ENCODE results near the gene SART3. TPM values are rescaled to one million over a fixed set of nuclear protein-coding genes. Genes with fewer than 3 reads are reported as not detected.
"Not testable (repeated sequence)": the region's sequence is repeated elsewhere in the genome, so short reads cannot be mapped to it uniquely, and the experiment has no call there.

The SART3 gene
- total and polyA plus RNA-seq, 2 of the 13 experiments (the other 11 are each of a cell fraction or from before 2014, with no cell fraction given) = 16.1 to 69.9 TPM

DNA sequence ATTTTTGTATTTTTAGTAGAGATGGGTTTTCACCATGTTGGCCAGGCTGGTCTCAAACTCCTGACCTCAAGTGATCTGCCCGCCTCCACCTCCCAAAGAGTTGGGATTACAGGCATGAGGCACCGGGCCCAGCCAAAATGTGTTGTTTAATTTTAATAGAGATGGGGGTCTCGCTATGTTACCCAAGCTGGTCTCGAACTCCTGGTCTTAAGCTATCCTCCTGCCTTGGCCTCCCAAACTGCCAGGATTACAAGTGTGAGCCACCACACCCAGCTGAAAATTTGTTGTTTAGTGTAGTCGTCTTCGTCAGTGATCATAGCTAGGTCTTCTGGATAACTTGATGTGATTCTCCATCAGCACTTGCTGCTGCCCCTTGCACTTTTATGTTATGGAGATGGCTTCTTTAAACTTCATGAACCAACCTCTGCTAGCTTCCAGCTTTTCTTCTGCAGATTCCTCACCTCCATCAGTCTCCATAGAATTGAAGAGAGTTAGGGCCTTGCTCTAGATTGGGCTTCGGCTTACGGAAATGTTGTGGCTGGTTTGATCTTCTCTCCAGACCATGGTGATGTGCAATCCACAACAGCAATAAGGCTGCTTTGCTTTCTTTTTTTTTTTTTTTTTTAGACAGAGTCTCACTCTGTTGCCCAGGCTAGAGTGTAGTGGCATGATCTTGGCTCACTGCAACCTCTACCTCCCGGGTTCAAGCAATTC is 14.4 kb upstream of the SART3 start:
- Histone ChIP-seq H3K9me3 (ENCODE audit: low read length) (no peaks in the 10 kb centered on the region), H3K27ac (ENCODE audit: extremely low read length, insufficient read depth, low read length) (no peak overlapping the region), H3K4me1 (ENCODE audit: insufficient read depth, low read length) (no peaks in the 10 kb centered on the region), H3K27me3 (ENCODE audit: control insufficient read depth in 1 of 2, insufficient read depth in 2 of 2, low read length in 2 of 2) (no peaks in the 10 kb centered on the region; a peak in 1 of 5 replicates), H3K4me3 (replicated peaks in 1 of 3; ENCODE audit: insufficient read depth in 1 of 3, low read depth in 2 of 3, low read length in 3 of 3) (no peak overlapping the region), H4K20me1 (ENCODE audit: insufficient read depth, low read length) (no peaks in the 10 kb centered on the region), H3K9ac (ENCODE audit: insufficient read depth, low read depth, low read length) (no peak overlapping the region), H3K36me3 (replicated peaks in 1 of 2; ENCODE audit: control insufficient read depth in 1 of 2, insufficient read depth in 2 of 2, low read length in 2 of 2) (no peaks in the 10 kb centered on the region), H3K4me2 (ENCODE audit: low read depth, low read length) (no peak overlapping the region), H3K79me2 (ENCODE audit: insufficient read depth, low read length) (no peaks in the 10 kb centered on the region), H2AFZ (ENCODE audit: low read length) (no peak overlapping the region)
- in situ Hi-C loops (cut with HindIII; ENCODE audit: extremely low pct_ligation_motif_present, low pct_unique_long_range_greater_than_20kb) = no loop called here
- TF ChIP-seq MBNL3 (CRISPR knock-in tag; conservative IDR thresholded peaks at IDR 0.05) (no peak), HNRNPL (IDR thresholded peaks at IDR 0.05; ENCODE audit: low read depth, low read length) (no peak), ZNF776 (CRISPR knock-in tag; IDR thresholded peaks at IDR 0.05) (no peak), TBX3 (IDR thresholded peaks at IDR 0.05; ENCODE audit: borderline replicate concordance) (no peak), HDAC2 (CRISPR knock-in tag; IDR thresholded peaks at IDR 0.05) (no peak), POGZ (CRISPR knock-in tag; IDR thresholded peaks at IDR 0.05) (no peak), SP2 (CRISPR knock-in tag; IDR thresholded peaks at IDR 0.05) (no peak), JUN (CRISPR knock-in tag; IDR thresholded peaks at IDR 0.05) (no peak), NCOA1 (CRISPR knock-in tag; IDR thresholded peaks at IDR 0.05) (no peak), KMT2B (CRISPR knock-in tag; IDR thresholded peaks at IDR 0.05) (no peak), ZBTB1 (CRISPR knock-in tag; IDR thresholded peaks at IDR 0.05; ENCODE audit: borderline replicate concordance) (no peak)
- TF ChIP-seq, protein P1, sequence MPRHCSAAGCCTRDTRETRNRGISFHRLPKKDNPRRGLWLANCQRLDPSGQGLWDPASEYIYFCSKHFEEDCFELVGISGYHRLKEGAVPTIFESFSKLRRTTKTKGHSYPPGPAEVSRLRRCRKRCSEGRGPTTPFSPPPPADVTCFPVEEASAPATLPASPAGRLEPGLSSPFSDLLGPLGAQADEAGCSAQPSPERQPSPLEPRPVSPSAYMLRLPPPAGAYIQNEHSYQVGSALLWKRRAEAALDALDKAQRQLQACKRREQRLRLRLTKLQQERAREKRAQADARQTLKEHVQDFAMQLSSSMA (CRISPR knock-in tag; IDR thresholded peaks at IDR 0.05) = no peak
- TF ChIP-seq, protein P2, sequence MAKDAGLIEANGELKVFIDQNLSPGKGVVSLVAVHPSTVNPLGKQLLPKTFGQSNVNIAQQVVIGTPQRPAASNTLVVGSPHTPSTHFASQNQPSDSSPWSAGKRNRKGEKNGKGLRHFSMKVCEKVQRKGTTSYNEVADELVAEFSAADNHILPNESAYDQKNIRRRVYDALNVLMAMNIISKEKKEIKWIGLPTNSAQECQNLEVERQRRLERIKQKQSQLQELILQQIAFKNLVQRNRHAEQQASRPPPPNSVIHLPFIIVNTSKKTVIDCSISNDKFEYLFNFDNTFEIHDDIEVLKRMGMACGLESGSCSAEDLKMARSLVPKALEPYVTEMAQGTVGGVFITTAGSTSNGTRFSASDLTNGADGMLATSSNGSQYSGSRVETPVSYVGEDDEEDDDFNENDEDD (CRISPR knock-in tag; IDR thresholded peaks at IDR 0.05; ENCODE audit: borderline replicate concordance) = no peak
- TF ChIP-seq, protein P3, sequence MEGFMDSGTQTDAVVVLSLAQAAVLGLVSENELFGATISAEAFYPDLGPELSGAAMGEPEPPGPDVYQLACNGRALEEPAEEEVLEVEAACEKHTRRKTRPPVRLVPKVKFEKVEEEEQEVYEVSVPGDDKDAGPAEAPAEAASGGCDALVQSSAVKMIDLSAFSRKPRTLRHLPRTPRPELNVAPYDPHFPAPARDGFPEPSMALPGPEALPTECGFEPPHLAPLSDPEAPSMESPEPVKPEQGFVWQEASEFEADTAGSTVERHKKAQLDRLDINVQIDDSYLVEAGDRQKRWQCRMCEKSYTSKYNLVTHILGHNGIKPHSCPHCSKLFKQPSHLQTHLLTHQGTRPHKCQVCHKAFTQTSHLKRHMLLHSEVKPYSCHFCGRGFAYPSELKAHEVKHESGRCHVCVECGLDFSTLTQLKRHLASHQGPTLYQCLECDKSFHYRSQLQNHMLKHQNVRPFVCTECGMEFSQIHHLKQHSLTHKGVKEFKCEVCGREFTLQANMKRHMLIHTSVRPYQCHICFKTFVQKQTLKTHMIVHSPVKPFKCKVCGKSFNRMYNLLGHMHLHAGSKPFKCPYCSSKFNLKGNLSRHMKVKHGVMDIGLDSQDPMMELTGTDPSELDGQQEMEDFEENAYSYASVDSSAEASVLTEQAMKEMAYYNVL (CRISPR knock-in tag; IDR thresholded peaks at IDR 0.05; ENCODE audit: borderline replicate concordance) = no peak
- DNase-seq (ENCODE audit: low spot score) = no peak
- no peak for ATAC-seq
- intact Hi-C loops (cut with micrococcal nuclease; ENCODE audit: unreplicated experiment) = no loop called here
- CTCF ChIA-PET (ENCODE audit: low intra/inter-chr PET ratio, low total read pairs) = no interaction called here
- BruUV-seq (replicated peaks) = no TSS peak
- POLR2A ChIA-PET = no interaction called here
- FAIRE-seq = no peak
- WGBS (ENCODE audit: low lambda C conversion rate) = 52% methylated on average over 9 of the region's 9 CpGs

DNA sequence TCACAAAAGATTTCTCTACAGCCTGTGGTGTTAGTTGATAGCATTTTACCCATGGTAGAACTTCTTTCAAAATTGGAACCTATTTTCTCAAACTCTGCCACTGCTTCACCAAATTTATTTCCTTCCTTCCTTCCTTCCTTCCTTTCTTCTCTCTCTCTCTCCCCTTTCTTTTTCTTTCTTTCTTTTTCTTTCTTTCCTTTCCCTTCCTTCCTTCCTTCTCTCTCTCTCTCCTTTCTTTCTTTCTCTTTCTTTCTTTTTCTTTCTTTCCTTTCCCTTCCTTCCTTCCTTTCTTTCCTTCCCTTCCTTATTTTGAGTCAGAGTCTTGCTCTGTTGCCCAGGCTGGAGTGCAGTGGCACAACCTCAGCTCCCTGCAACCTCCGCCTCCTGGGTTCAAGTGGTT is 13.3 kb upstream of the SART3 start:
- H3K79me2 ChIP-seq (ENCODE audit: insufficient read depth, low read length); H3K4me1 ChIP-seq (ENCODE audit: insufficient read depth, low read length); CTCF ChIA-PET (ENCODE audit: low intra/inter-chr PET ratio, low total read pairs); BruUV-seq (replicated peaks); H3K9me3 ChIP-seq (ENCODE audit: low read length); POLR2A ChIA-PET; H3K9ac ChIP-seq (ENCODE audit: insufficient read depth, low read depth, low read length); H3K4me2 ChIP-seq (ENCODE audit: low read depth, low read length); in situ Hi-C loops (cut with HindIII; ENCODE audit: extremely low pct_ligation_motif_present, low pct_unique_long_range_greater_than_20kb); ATAC-seq; H3K27me3 ChIP-seq (ENCODE audit: control insufficient read depth in 1 of 2, insufficient read depth in 2 of 2, low read length in 2 of 2); H3K36me3 ChIP-seq (replicated peaks in 1 of 2; ENCODE audit: control insufficient read depth in 1 of 2, insufficient read depth in 2 of 2, low read length in 2 of 2); intact Hi-C loops (cut with micrococcal nuclease; ENCODE audit: unreplicated experiment); H4K20me1 ChIP-seq (ENCODE audit: insufficient read depth, low read length); H2AFZ ChIP-seq (ENCODE audit: low read length); H3K4me3 ChIP-seq (replicated peaks in 1 of 3; ENCODE audit: insufficient read depth in 1 of 3, low read depth in 2 of 3, low read length in 3 of 3); FAIRE-seq; H3K27ac ChIP-seq (ENCODE audit: extremely low read length, insufficient read depth, low read length); DNase-seq (ENCODE audit: low spot score): not testable (repeated sequence)
- WGBS (ENCODE audit: low lambda C conversion rate) = 96% methylated on average over 1 of the region's 1 CpG

All from HepG2 (cell line).